Astrocyte of the hippocampus (primary cell): ENCODE measurements around the gene CXCR5.

Experiments
- DNase-seq: peaks from one replicate; pipeline ENCODE4 v3.0.0; 2011; ENCODE audit warnings: low read depth, low spot score

Gene CXCR5

GRCh38 chr11:118912742-118913410 is 29.2 kb downstream of the CXCR5 start:
- DNase-seq: peak; percentile 47

- DNase-seq: peak; percentile 41
Measured at GRCh38 chr11:118913411-118914125, 29.9 kb downstream of the CXCR5 start.

GRCh38 chr11:118914178-118914918 is 30.7 kb downstream of the CXCR5 start:
- peak; percentile 77 for DNase-seq

- no peak for DNase-seq
Measured at GRCh38 chr11:118914987-118915386, 31.3 kb downstream of the CXCR5 start.

GRCh38 chr11:118915396-118915795 is 31.7 kb downstream of the CXCR5 start:
- no peak for DNase-seq

GRCh38 chr11:118915941-118916841 is 32.5 kb downstream of the CXCR5 start:
- no peak for DNase-seq

- peak; percentile 70 for DNase-seq
Measured at GRCh38 chr11:118916842-118917388, 33.2 kb downstream of the CXCR5 start.

- DNase-seq: peak; percentile 47
Measured at GRCh38 chr11:118917481-118918127, 33.9 kb downstream of the CXCR5 start.

- peak; percentile 93 for DNase-seq
Measured at GRCh38 chr11:118918128-118918685, 34.5 kb downstream of the CXCR5 start.

GRCh38 chr11:118918686-118919280 is 35.1 kb downstream of the CXCR5 start:
- DNase-seq: peak; percentile 66

- peak; percentile 70 for DNase-seq
Measured at GRCh38 chr11:118921121-118921928, 37.6 kb downstream of the CXCR5 start.

GRCh38 chr11:118921929-118922744 is 38.4 kb downstream of the CXCR5 start:
- DNase-seq: peak; percentile 84

- no peak for DNase-seq
Measured at GRCh38 chr11:118922745-118923627, 39.3 kb downstream of the CXCR5 start.

GRCh38 chr11:118923721-118924587 is 40.3 kb downstream of the CXCR5 start:
- DNase-seq: peak; percentile 26

GRCh38 chr11:118924591-118925585 is 41.2 kb downstream of the CXCR5 start:
- peak; percentile 73 for DNase-seq
